Endothelial cell of umbilical vein (primary cell): ENCODE data around the gene VEZT. TPM values are rescaled to one million over a fixed set of nuclear protein-coding genes. Genes with fewer than 3 reads are reported as not detected.

Source experiments
- BruUV-seq: library from RNA; stranded (reverse); fragments of 400-500 nt; replicated peaks from 2 replicates; lab custom pipeline; 2021; lab: Mats Ljungman, UMichigan
- CTCF ChIA-PET: fragments of 300-600, 350-600 bp; sonication (Branson Sonifier 250); formaldehyde crosslinking; loops from one replicate; lab custom pipeline; 2021; ENCODE audit warnings: antibody characterized with exemption, inconsistent platforms; lab: Charles Lee
- POLR2A ChIA-PET: fragments of 300-600, 350-600 bp; sonication (Branson Sonifier 250); formaldehyde crosslinking; loops from one replicate; lab custom pipeline; 2021; ENCODE audit warnings: antibody characterized with exemption, inconsistent platforms; lab: Charles Lee
- DNase-seq: peaks from one replicate; pipeline ENCODE4 v3.0.0-alpha.2; 2011; ENCODE audit warnings: low read depth, low spot score
- FAIRE-seq: peaks from 2 replicates; lab custom pipeline; 2011; peaks lifted over from hg19 to GRCh38; lab: Jason Lieb, UNC
- H2AFZ ChIP-seq: 2 replicates; pipeline ENCODE4 v1.6.0; 2012; ENCODE audit warnings: low read depth, low read length, control low read depth, inconsistent platforms
- H3K27ac ChIP-seq: 2 replicates; pipeline ENCODE4 v1.5.1; 2011; ENCODE audit warnings: low read depth, mild to moderate bottlenecking, control low read depth, low read length, moderate library complexity; ENCODE audit not compliant: insufficient read depth
- H3K27me3 ChIP-seq, 2 experiments: 2 replicates each; pipeline versions ENCODE4 v1.6.0 to v1.6.1; 2011; ENCODE audit warnings: low read length in 2 of 2, mixed read lengths in 1 of 2; ENCODE audit not compliant: control insufficient read depth in 2 of 2, insufficient read depth in 2 of 2
- H3K36me3 ChIP-seq, 2 experiments: 2 replicates in 1 of 2; 3 replicates in 1 of 2; pipeline ENCODE4 v1.5.1; 2011; ENCODE audit warnings: low read length in 2 of 2, mild to moderate bottlenecking in 1 of 2, moderate library complexity in 1 of 2; ENCODE audit not compliant: control insufficient read depth in 2 of 2, insufficient read depth in 2 of 2; ENCODE audit errors: extremely low read depth in 1 of 2
- H3K4me1 ChIP-seq: 3 replicates; pipeline ENCODE4 v1.5.1; 2011; ENCODE audit warnings: mild to moderate bottlenecking, low read length; ENCODE audit not compliant: control insufficient read depth, insufficient read depth; ENCODE audit errors: extremely low read depth
- H3K4me2 ChIP-seq: 2 replicates; pipeline ENCODE4 v1.6.1; 2011; ENCODE audit warnings: low read length, control low read depth, mixed read lengths; ENCODE audit not compliant: insufficient read depth
- H3K4me3 ChIP-seq, 3 experiments: fragments of 200-600 bp in 1 of 3; sonication (generic), shearing (Covaris generic) in 1 of 3; replicated peaks in 1 of 3; 2 replicates each; pipeline ENCODE4 v1.5.1; 2011 to 2016; ENCODE audit warnings: control low read depth in 3 of 3, low read length in 3 of 3, mild to moderate bottlenecking in 2 of 3, inconsistent platforms in 1 of 3, low read depth in 1 of 3, moderate library complexity in 1 of 3; ENCODE audit not compliant: insufficient read depth in 1 of 3
- H3K79me2 ChIP-seq: 2 replicates; pipeline ENCODE4 v1.6.0; 2012; ENCODE audit warnings: low read length, inconsistent platforms; ENCODE audit not compliant: control insufficient read depth, insufficient read depth
- H3K9ac ChIP-seq: replicated peaks from 2 replicates; pipeline ENCODE3; 2011; ENCODE audit warnings: low read length, control low read depth; ENCODE audit not compliant: insufficient read depth; ENCODE audit errors: extremely low read depth
- H3K9me1 ChIP-seq: replicated peaks from 3 replicates; pipeline ENCODE4 v1.6.0; 2011; ENCODE audit warnings: mild to moderate bottlenecking, low read length; ENCODE audit not compliant: control insufficient read depth, insufficient read depth; ENCODE audit errors: extremely low read depth
- H3K9me3 ChIP-seq: replicated peaks from 2 replicates; pipeline ENCODE4 v1.5.1; 2012; ENCODE audit warnings: low read length, inconsistent platforms; ENCODE audit not compliant: control insufficient read depth, insufficient read depth
- H4K20me1 ChIP-seq: replicated peaks from 2 replicates; pipeline ENCODE3; 2011; ENCODE audit warnings: mild to moderate bottlenecking, low read length; ENCODE audit not compliant: control insufficient read depth, insufficient read depth; ENCODE audit errors: extremely low read depth
- EZH2 ChIP-seq: IDR thresholded peaks from 2 replicates; pipeline ENCODE4 v1.6.1; 2012; ENCODE audit warnings: borderline replicate concordance, low read depth, mild to moderate bottlenecking, moderate library complexity, low read length, inconsistent platforms; ENCODE audit not compliant: severe bottlenecking
- FOS ChIP-seq: IDR thresholded peaks from 2 replicates; pipeline ENCODE4 v1.6.1; 2011; ENCODE audit warnings: mild to moderate bottlenecking, low read length, moderate library complexity, borderline replicate concordance; ENCODE audit not compliant: insufficient read depth
- GATA2 ChIP-seq: IDR thresholded peaks from 2 replicates; pipeline ENCODE4 v1.7.0; 2011; ENCODE audit warnings: low read depth, mild to moderate bottlenecking, moderate library complexity, mixed read lengths, low read length; ENCODE audit not compliant: insufficient read length, insufficient read depth
- JUN ChIP-seq: IDR thresholded peaks from 2 replicates; pipeline ENCODE4 v1.6.1; 2011; ENCODE audit warnings: borderline replicate concordance, low read depth; ENCODE audit not compliant: insufficient read length, insufficient read depth
- MYC ChIP-seq: IDR thresholded peaks from one replicate; pipeline ENCODE4 v1.6.1; 2011; ENCODE audit warnings: mild to moderate bottlenecking, low read depth, low read length
- POLR2A ChIP-seq: IDR thresholded peaks from 2 replicates; pipeline ENCODE4 v1.6.1; 2012; ENCODE audit warnings: low read depth, mild to moderate bottlenecking, control low read depth, low read length
- POLR2AphosphoS5 ChIP-seq: IDR thresholded peaks from 2 replicates; pipeline ENCODE4 v1.6.1; 2012; ENCODE audit warnings: low read depth, mild to moderate bottlenecking, control low read depth, low read length, moderate library complexity; ENCODE audit not compliant: insufficient read depth
- dilution Hi-C: fragments of 300-500 bp; cut with MboI; formaldehyde crosslinking; loops from one replicate; pipeline ENCODE4 v1.15.0; 2019; ENCODE audit warnings: low sequenced_read_pairs; ENCODE audit not compliant: extremely low pct_ligation_motif_present
- intact Hi-C: fragments of 100-400 bp; cut with micrococcal nuclease; formaldehyde crosslinking; loops from one replicate; pipeline ENCODE4 v1.10.0; 2022
- polyA plus RNA-seq, 4 experiments: library from polyadenylated mRNA; depleted of rRNA in 3 of 4; stranded (reverse) in 3 of 4; unstranded in 1 of 4; fragments of >200 nt; gene quantifications; 2 replicates each; pipeline versions ENCODE4 v1.2.1 to v1.2.3, GENCODE V29; 2011 to 2012; ENCODE audit warnings: missing spikeins in 1 of 4
- total RNA-seq: library from RNA; stranded (reverse); gene quantifications from 2 replicates; pipeline ENCODE4 v1.2.3, GENCODE V29; 2021
- TF ChIP-seq, protein P1 (sequence below): IDR thresholded peaks from 2 replicates; pipeline ENCODE4 v1.6.1; 2011; ENCODE audit not compliant: insufficient read depth, insufficient read length
- TF ChIP-seq, protein P2 (sequence below), 2 donors: IDR thresholded peaks; 1 replicate in 1 of 2; 2 replicates in 1 of 2; pipeline ENCODE4 v1.5.1; 2011; ENCODE audit warnings: low read length in 2 of 2, mild to moderate bottlenecking in 2 of 2, moderate library complexity in 2 of 2, control low read depth in 1 of 2, inconsistent platforms in 1 of 2, low read depth in 1 of 2; ENCODE audit not compliant: insufficient read depth in 1 of 2; ENCODE audit errors: extremely low read depth in 1 of 2

Gene VEZT
- total and polyA plus RNA-seq, 2 donors (not counting 3 experiments of a cell fraction or from before 2014, with no cell fraction given), result 57.8 to 91.3 TPM

DNA sequence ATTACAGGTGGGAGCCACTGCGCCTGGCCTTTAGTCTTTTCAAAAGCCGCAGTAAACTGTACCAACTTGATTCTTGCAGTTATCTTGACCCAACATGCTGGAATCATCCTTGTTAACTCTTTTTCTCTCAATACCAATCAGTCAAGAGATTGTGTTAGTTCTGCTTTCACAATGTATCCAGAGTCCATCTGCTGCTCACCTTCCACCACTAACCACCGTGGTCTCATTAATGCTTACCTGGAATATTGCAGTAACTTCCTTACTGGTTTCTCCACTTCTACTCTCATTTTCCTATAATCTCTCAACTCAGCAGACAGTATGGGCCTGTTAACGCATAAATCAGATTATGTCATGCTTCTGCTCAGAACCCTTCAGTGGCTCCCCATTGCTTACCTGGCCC, 62.2 kb downstream of the VEZT start:
- Histone ChIP-seq H3K27me3 (no peaks in the 10 kb centered on the region), H3K79me2 (no peaks in the 10 kb centered on the region), H3K36me3 (peaks cover 13 to 17% of the 10 kb centered on the region in 2 experiments), H3K4me3 (no peak overlapping the region), H3K27ac (no peak overlapping the region), H4K20me1 (no peaks in the 10 kb centered on the region), H3K9ac (no peak overlapping the region), H3K9me1 (no peaks in the 10 kb centered on the region), H3K9me3 (no peaks in the 10 kb centered on the region), H2AFZ (no peak overlapping the region), H3K4me1 (peaks cover 17% of the 10 kb centered on the region), H3K4me2 (no peak overlapping the region)
- dilution Hi-C loops, result no loop called here
- POLR2A ChIA-PET, result no interaction called here
- no TSS peak for BruUV-seq
- DNase-seq (no peak), FAIRE-seq (no peak)
- intact Hi-C loops, result no loop called here
- TF ChIP-seq MYC (no peak), FOS (no peak), GATA2 (no peak), POLR2AphosphoS5 (no peak), JUN (no peak), EZH2 (no peak), POLR2A (no peak)
- TF ChIP-seq, protein P1, sequence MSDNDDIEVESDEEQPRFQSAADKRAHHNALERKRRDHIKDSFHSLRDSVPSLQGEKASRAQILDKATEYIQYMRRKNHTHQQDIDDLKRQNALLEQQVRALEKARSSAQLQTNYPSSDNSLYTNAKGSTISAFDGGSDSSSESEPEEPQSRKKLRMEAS, result no peak
- TF ChIP-seq, protein P2, sequence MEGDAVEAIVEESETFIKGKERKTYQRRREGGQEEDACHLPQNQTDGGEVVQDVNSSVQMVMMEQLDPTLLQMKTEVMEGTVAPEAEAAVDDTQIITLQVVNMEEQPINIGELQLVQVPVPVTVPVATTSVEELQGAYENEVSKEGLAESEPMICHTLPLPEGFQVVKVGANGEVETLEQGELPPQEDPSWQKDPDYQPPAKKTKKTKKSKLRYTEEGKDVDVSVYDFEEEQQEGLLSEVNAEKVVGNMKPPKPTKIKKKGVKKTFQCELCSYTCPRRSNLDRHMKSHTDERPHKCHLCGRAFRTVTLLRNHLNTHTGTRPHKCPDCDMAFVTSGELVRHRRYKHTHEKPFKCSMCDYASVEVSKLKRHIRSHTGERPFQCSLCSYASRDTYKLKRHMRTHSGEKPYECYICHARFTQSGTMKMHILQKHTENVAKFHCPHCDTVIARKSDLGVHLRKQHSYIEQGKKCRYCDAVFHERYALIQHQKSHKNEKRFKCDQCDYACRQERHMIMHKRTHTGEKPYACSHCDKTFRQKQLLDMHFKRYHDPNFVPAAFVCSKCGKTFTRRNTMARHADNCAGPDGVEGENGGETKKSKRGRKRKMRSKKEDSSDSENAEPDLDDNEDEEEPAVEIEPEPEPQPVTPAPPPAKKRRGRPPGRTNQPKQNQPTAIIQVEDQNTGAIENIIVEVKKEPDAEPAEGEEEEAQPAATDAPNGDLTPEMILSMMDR (IDR thresholded peaks at IDR 0.05; ENCODE audit: extremely low read depth in 1 of 2, insufficient read depth in 1 of 2, low read depth in 1 of 2, low read length in 2 of 2), result no peak
- CTCF ChIA-PET, result no interaction called here
